Measurements from ENCODE around the gene PRKACB.
"Not testable (repeated sequence)": the region's sequence is repeated elsewhere in the genome, so short reads cannot be mapped to it uniquely, and the experiment has no call there.

Gene PRKACB

DNA sequence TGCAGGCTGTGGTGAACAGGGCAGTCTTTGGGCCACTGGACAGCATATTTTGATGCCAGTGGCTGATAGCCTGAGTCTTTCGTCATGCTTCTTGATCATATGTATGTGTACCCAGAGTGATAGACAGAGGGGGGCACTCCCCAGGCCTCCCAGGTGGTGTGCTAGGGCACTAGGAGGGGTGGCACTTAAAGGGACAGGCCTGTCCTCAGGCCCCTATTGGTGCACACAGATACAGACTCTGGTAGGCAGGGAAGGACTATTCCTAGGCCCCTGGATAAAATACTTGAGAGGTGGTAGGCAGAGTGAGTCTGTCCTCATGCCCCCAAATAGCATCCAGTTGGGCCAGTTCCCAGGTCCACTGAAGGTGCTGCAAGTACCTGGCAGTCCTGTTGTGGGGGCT lies 80.8 kb downstream of the PRKACB start:
- DNase-seq, result no peak

DNA sequence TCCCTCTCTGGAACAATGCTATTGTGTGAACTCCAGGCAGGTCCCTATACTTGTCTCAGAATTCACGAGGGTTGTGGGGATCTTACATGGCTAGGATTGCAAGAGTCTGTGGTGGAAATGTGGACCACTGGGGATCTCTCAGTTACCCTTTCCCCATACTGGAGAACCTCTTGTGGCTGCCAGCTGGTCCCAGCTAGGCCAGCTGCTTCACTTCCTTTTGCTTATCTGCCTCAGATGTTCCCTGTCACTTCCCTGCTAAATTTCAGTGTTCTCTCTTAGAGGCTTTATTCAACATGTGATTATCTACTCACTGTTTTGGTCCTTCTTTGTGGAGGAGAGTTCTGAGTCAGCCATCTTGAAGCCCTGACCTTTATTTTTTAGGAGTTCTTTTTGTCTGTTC lies 81.6 kb downstream of the PRKACB start:
- no peak for DNase-seq

DNA sequence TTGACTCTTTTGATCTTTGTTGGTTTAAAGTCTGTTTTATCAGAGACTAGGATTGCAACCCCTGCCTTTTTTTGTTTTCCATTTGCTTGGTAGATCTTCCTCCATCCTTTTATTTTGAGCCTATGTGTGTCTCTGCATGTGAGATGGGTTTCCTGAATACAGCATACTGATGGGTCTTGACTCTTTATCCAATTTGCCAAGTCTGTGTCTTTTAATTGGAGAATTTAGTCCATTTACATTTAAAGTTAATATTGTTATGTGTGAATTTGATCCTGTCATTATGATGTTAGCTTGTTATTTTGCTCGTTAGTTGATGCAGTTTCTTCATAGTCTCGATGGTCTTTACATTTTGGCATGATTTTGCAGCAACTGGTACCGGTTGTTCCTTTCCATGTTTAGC lies 88.6 kb downstream of the PRKACB start:
- DNase-seq, result not testable (repeated sequence)

DNA sequence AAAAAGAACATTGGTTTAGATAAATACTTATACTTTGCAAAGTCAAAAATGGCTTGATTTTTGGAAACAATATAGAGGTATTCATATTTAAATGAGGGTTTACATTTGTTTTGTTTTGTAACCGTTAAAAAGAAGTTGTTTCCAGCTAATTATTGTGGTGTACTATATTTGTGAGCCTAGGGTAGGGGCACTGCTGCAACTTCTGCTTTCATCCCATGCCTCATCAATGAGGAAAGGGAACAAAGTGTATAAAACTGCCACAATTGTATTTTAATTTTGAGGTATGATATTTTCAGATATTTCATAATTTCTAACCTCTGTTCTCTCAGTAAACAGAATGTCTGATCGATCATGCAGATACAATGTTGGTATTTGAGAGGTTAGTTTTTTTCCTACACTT lies 92.2 kb downstream of the PRKACB start:
- no peak for DNase-seq

DNA sequence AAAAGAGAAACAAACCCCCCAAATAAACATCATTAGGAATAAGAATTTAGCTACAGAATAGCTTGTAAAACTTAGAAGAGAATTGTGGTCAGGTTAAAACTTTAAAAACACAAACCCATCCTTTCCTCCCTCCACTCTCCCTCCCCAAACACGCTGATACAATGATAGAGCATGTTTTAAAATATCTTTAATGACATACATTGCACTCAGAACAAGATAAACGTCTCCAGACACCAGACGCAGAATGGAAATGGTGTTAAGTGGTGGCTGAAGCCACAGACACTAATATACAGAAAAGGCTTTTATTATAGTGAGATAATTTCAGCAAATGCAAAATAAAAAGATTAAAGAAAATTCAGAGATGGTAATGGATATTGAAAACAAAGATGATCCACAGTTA lies 98.6 kb downstream of the PRKACB start:
- DNase-seq, result no peak

DNA sequence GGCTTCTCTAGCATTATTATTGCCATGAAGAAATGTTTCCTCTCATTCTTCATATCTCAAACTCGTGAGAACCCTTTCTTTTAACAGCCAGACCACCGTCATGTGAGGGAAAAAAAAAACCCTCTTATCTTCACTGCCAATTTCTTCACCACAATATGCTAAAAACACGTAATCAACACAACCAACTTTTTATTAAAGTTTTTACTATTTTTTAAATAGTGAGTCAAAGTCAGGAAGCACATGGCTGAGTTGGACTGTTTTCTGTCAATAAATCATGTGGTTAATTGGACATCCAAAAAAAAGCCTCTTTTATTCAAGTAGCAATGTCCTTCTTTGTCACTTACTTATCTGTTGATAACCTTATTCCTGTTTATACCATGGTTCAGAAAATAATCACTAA lies 101.5 kb downstream of the PRKACB start:
- no peak for DNase-seq

DNA sequence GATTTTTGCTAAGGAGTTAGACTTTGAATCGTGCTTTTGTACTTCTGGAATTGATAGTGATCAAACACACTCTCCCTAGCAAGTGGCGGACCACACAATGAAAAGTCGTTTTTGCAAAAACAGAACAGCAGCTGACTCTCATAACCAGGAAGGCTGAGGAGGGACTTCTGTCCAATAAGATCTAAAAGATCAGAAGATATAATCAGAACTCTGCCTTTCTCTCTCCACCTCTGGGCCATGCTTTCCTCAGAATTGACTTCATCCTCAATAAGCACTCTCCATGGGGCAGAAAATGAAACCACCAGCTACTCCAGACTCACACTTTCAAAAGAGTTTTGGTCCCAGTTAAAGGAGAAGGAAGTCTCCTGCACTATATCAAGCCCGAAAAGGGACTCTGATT lies 102.1 kb downstream of the PRKACB start:
- no peak for DNase-seq

DNA sequence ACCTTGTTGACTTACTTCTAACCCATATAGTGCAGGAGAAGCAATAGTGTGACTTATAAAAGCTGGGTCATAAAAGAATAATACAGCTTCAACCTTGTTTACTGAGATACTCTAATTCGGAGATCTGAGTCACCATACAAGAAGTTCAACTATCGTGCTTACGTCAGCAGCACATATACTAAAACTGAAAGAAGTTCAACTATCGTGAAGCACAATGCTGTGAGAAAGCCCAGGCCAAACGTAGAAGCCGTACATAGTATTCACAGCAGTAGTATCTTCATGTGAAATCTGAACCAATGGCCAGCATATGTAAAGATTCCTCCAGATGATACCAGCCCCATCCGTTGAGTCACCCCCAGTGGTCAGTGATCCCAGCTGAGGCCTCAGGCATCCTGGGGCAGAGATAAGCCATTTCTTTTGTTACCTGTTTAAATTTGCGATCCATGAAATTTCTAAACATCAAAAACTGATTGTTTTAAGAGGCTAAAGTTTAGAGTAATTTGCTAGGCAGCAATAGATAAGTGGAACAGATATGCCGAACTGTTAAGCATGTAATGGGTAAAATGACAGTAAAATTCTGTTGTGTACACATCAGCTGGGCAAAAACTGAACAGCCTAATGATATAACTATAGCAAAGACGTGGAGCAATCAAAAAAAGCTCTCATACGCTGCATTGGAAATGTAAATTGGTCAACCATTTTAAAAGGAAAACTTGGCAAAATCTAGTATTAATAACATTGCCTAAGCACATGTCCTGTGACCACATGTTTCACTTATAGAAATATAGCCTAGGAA lies 103.6 kb downstream of the PRKACB start:
- DNase-seq, result no peak

DNA sequence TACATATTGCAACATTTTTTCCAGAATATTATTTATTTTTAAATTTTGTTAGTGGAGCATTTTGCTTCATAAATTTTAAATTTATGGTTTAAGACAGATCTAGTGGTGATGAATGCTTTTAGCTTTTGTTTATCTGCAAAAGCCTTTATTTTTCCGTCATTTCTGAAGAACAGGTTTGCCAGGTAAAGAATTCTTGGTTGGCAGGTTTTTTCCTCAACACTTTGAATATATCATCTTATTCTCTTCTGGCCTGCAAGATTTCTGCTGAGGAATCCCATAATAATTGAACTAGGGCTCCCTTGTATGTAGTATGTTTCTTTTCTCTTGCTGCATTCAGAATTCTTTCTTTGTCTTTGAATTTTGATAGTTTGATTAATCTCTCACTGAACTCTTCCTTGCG lies 106.6 kb downstream of the PRKACB start:
- no peak for DNase-seq

DNA sequence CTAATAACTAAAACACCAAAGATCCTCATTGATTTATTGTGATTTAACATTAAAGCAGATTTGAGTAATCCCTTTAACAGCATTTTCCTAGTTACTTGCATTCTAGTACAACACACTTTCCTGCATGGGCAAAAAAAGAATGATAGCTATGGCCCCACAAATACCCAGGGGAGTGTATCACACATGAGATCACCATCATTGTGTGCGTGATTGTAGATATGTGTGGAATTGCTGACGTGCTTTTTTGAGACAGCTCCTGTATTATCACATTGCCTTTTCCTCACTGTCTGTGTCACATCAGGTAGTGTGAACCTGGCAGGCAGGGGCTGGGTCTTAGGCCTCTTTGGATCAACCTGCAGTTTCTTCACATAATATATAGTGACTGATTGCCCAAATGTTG lies 109.0 kb downstream of the PRKACB start:
- no peak for DNase-seq

DNA sequence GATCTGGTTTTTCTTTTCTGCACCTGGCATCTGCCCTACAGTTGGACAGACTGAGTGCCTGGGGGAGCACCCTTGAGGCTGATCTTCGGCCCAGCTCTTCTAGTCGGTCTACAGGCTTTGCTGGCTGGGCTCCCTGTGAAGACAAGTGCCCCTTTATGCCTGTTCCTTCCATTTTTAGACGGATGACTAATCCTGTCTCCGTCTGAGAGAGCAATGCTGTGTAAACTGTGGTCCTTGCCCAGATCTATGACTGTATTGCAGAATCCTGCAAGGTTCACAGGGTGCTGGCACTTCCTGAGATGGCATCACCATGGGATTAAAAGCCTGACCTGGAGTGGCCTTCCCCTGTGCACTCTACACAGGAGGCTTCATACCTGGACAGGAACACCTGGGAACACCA lies 109.8 kb downstream of the PRKACB start:
- no peak for DNase-seq

DNA sequence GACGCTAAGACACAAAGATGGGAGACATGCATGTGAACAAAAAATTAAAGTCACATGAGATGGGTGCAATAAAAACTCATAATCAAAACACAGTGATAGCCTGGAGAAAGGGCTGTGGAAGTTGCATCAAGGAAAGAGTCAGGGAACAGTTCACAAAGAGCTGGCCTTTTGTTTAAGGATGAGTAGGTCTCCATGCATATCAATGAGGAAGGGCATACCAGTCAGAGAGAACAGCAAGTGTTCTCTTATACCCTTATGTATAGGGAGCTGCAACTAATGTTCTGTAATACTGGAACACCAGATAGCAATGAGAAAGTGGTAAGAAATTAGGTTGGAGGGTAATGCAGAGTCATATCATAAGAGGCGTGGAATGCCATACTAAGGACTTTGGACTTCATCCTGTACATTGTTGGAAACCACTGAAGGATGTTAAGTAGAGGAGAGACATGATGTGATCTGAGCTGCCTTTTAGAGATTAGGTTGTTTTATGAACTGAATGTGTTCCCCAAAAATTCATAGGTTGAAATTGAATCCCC lies 110.7 kb downstream of the PRKACB start:
- no peak for DNase-seq

DNA sequence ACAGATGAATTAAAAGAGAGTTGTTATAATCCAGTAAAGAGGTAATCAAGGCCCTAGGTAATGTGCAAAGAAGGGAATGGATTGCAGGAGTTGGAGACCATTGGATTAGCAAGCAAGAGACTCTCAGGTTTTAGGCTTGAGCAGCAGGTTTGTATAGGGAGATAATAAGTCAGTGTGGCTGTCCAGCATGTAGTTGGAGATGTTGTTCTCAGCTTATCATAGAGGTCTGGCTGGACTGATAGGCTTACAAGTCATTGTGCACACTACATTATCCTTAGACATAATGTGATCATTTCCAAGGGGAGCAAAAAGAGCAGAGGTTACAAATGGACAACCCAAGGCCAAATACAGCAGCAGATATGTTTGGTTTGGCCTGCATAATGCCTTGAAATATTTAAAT lies 111.5 kb downstream of the PRKACB start:
- no peak for DNase-seq

DNA sequence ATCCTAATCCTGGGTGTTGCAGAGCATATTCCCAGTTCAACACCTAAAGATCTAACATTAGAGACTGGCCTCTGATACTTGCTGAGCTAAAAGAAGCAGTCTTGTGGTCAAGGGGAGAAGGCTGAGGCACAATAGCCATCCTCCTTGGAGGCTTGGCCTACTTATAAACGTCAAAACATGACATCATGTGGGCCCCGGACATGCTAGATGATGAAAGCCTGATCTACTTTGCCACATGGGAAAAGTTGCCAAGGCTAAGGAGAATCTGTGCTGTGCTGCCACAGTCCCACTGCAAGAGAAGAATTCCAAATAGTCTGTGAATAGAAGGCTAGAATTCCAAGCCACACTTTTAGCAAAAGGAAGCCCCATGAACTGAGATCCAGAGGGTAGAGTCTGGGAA lies 113.5 kb downstream of the PRKACB start:
- DNase-seq, result no peak

DNA sequence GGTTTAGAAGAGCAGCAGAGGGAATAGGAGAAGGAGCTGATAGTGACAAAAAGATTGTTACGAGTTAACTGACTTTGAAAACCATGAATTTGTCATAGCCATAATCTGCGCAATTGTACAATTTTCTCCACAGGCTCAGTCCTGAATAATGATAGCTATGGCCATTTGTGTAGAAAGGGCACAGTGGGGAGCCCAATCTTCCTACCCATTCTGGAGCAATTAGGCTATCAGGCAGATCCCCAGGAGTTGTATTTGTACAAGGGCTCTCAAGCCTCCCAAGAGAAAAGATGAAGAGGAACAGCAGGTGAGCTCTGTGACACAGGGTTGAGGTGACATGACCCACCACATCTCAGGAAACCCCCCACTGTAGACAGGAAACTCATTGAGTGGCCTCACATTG lies 115.3 kb downstream of the PRKACB start:
- DNase-seq, result no peak

DNA sequence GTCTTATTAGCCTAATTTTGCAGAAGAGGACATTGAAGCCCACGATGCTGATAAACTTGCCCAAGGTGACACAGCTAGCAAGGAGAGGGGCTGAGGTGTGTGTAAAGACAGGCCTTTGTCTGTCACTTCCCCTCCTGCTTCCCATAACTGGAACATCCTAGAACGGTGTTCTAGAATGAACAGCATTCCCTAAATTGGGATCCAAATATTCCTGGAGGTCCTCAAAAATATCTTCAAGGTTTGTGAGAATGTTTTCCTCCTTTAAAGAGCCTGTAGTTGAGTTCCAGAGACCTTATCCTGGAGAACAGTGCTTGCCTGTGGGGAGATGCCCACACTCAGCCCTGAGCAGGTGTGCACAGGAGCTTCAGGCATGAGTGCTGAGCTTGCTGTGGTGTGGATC lies 115.9 kb downstream of the PRKACB start:
- DNase-seq, result no peak

DNA sequence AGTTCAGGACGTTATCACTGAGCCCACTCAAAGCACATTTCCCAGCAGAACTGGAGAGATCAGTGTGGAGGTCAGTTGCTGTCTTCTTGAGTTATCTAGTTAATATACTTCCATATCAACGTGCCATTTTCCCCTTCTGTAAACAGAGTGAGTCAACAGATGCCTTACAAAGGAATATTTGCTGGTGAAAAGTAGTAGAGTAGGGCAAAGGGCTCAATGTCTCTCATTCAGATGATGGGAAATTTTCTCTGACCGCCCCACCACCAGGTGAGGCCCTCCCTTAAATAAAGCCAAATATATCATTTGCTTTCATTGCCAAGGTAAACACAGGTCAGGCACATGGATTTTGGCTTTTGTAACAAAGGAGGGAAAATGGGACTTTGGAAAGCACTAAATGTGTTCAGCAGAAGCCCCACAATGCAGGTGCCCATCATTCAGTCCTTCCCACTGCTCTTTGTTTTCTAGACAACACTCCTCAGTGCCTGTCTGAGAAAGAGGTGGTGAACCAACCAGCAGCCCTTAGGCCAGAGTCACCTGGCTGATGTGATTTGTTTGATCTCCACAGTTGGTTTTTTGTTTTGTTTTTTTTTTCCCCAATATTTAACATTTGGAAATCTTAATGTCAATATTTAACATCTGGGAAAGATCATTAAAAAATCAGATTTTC lies 116.9 kb downstream of the PRKACB start:
- no peak for DNase-seq

DNA sequence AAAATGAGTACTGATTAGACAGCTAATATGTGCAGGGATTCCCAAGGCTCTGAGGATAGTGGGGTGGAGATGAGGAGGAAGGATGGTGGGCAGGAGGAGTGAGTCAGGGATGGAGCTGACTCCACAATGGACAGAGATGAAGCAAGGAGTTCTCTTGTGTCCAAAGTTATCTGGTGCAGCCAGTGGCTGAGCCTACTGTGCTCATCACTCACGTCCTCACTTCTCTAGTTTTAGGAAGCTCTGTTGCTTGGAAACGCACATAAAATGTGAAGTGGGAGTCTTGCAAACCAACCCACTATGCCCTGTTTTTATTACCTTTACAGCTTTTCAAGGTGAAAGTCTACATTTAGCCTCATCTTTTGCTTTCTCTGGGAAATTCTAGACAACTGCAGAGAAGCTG lies 120.9 kb downstream of the PRKACB start:
- no peak for DNase-seq

DNA sequence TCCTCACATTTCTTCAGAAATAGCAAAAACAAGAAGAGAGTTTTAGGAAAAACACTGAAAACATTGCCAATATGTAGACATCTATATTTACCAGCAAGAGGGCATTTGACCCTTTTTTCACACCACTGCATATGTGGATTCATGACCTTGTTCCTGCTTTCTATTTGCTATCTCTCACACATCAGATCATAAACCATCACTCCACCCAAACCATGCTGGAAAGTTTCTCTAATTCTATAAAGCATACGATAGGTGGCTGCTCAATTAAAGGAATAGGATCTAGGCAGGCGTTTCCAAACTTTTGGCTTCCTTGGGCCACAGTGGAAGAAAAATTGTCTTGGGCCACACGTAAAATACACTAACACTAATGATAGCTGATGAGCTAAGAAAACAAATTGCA lies 121.8 kb downstream of the PRKACB start:
- DNase-seq, result no peak

DNA sequence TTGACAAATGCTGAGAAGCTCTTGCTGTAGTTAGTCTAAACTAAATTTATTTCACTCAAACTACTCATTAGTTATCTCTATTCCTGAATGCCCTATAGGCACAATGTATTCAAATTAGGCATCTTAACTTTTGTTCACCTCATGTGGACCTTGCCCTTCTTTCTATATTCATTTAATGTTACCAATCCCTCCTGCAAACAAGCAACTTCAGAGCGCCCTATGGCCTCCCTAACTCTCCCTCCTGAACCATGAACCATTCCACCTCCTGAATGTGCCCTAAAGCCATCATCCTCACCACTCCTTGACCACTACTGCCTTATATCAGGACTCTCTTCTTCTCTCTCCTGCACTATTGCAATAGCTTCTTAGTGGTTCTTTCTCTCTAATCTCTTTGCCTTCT lies 122.7 kb downstream of the PRKACB start:
- no peak for DNase-seq

DNA sequence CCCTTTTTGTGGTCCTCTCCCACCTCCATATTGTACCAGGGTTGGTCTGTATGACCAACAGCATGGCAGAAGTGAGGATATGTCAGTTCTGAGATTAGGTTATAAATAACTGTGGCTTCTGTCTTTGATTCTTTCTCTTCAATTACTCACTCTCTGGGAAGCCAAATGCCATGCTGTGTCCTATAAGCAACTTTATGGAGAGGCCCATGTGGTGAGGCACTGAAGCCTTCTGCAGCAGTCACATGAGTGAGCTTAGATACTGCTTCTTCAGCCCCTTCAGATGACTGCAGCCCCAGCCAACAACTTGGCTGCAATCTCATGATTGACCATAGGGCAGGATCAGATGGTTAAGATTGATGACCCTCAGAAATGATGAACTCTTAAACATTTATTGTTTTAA lies 123.4 kb downstream of the PRKACB start:
- no peak for DNase-seq

DNA sequence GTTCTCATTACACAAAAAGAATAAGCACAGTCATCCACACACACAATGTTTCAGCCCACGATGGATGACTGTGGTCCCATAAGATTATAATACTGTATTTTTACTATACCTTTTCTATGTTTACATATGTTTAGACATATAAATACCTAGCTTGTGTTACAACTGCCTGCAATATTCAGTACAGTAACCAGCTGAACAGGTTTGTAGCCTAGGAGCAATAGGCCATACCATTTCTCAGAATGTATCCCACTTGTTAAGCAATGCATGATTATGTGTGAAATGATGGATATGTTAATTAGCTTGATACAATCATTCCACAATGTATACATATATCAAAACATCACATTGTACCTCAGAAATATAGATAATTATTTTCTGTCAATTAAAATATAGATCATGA lies 124.3 kb downstream of the PRKACB start:
- no peak for DNase-seq

DNA sequence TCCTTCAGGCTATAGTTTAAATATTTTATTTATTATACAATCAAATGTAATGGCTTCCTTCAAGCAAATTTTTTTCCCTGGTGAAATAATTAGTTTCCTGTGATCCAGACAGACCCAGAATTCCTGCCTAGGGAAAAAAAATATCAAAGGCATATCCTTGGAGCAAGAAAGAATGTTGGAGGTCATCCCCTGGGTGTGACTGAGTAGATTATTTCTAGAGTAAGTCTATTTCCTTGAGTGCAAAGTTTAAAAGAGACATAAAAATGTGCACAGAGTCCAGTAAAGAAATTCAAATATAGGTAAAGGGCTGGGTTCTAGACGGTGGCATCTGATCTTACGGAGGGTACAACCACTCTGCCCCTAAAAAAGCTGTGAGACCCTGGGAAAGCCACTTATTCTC lies 125.2 kb downstream of the PRKACB start:
- DNase-seq, result no peak

DNA sequence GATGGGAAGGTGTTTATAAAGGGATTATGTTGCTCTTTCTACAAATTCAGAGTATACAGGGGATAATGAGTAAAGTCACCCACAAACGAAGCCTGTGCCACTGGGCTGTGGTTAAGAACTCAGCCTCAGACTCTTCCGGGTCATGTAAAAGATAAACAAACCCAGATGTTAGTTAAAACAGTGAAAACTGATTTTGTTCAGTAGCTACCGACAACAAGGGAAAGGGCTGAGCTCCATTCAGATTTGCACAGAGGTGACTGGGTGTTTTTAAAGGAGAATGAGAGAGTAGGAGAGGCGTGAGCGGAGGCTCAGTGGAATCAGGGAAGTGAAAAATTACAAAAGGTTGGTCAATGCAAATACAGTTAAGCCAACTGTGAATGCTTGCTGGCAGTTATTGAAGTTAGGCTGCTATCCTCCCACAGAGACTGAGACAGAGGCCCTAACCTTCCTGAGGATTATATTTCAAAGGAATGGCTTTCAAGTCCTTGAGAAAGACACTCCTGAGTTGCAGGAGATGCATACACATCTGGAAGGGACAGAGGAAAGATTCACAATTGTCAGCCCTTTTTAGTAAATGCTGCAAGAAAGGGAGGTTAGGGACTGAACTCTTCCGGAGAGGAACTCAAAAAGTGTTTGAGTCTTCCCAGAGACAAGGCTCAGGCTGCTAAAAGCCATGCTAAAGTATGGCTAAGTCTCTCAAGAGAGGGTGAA lies 127.5 kb downstream of the PRKACB start:
- DNase-seq, result no peak

Data from activated gamma-delta T cell (primary cell).